ENCODE data around the gene AZGP1. TPM values are rescaled to one million over a fixed set of nuclear protein-coding genes. Genes with fewer than 3 reads are reported as not detected.
A peak's percentile ranks its signal among the peaks of the same experiment; 100 is the strongest.
"Not testable (repeated sequence)": the region's sequence is repeated elsewhere in the genome, so short reads cannot be mapped to it uniquely, and the experiment has no call there.

The AZGP1 gene
- polyA plus RNA-seq, 1 donor (not counting 4 experiments of a cell fraction or from before 2014, with no cell fraction given): 1.3 TPM

GRCh38 chr7:99950819-99951218, 25.0 kb downstream of the AZGP1 start:
- FAIRE-seq; H3K4me2 ChIP-seq (ENCODE audit: control insufficient read depth, extremely low read depth, insufficient read depth, low read depth, low read length); H2AFZ ChIP-seq (ENCODE audit: control insufficient read depth, low read length); H3K27ac ChIP-seq (ENCODE audit: control insufficient read depth, insufficient read depth, low read length); DNase-seq (ENCODE audit: low read depth, low spot score); H3K79me2 ChIP-seq (ENCODE audit: control insufficient read depth, insufficient read depth, low read length); H3K4me3 ChIP-seq (ENCODE audit: control insufficient read depth in 2 of 3, extremely low read depth in 1 of 3, insufficient read depth in 2 of 3, low read depth in 1 of 3, low read length in 3 of 3); dilution Hi-C loops (cut with MboI; ENCODE audit: extremely low pct_ligation_motif_present, low sequenced_read_pairs); H3K4me1 ChIP-seq (ENCODE audit: control insufficient read depth, extremely low read depth, insufficient read depth, low read length); H3K27me3 ChIP-seq (ENCODE audit: control insufficient read depth, extremely low read depth, insufficient read depth, low read length); H3K9me3 ChIP-seq (ENCODE audit: control insufficient read depth, low read depth, low read length); H3K36me3 ChIP-seq (ENCODE audit: control insufficient read depth in 2 of 2, extremely low read depth in 1 of 2, insufficient read depth in 2 of 2, low read length in 2 of 2); H3K9me1 ChIP-seq (ENCODE audit: control insufficient read depth, extremely low read depth, insufficient read depth, low read length); H4K20me1 ChIP-seq (ENCODE audit: control insufficient read depth, extremely low read depth, insufficient read depth, low read length); H3K9ac ChIP-seq (ENCODE audit: control insufficient read depth, extremely low read depth, insufficient read depth, low read length): not testable (repeated sequence)

- Histone ChIP-seq H3K9me3 (ENCODE audit: control insufficient read depth, low read depth, low read length) (no peaks in the 10 kb centered on the region), H3K27me3 (ENCODE audit: control insufficient read depth, extremely low read depth, insufficient read depth, low read length) (no peaks in the 10 kb centered on the region), H2AFZ (ENCODE audit: control insufficient read depth, low read length) (no peak overlapping the region), H3K27ac (ENCODE audit: control insufficient read depth, insufficient read depth, low read length) (no peak overlapping the region), H3K79me2 (ENCODE audit: control insufficient read depth, insufficient read depth, low read length) (no peaks in the 10 kb centered on the region), H3K4me1 (ENCODE audit: control insufficient read depth, extremely low read depth, insufficient read depth, low read length) (no peaks in the 10 kb centered on the region), H3K9ac (ENCODE audit: control insufficient read depth, extremely low read depth, insufficient read depth, low read length) (no peak overlapping the region), H4K20me1 (ENCODE audit: control insufficient read depth, extremely low read depth, insufficient read depth, low read length) (no peaks in the 10 kb centered on the region), H3K4me2 (ENCODE audit: control insufficient read depth, extremely low read depth, insufficient read depth, low read depth, low read length) (no peak overlapping the region), H3K4me3 (ENCODE audit: control insufficient read depth in 2 of 3, extremely low read depth in 1 of 3, insufficient read depth in 2 of 3, low read depth in 1 of 3, low read length in 3 of 3) (no peak overlapping the region), H3K36me3 (ENCODE audit: control insufficient read depth in 2 of 2, extremely low read depth in 1 of 2, insufficient read depth in 2 of 2, low read length in 2 of 2) (no peaks in the 10 kb centered on the region), H3K9me1 (ENCODE audit: control insufficient read depth, extremely low read depth, insufficient read depth, low read length) (no peaks in the 10 kb centered on the region)
- no peak for DNase-seq (ENCODE audit: low read depth, low spot score)
- TF ChIP-seq EZH2 (IDR thresholded peaks at IDR 0.05; ENCODE audit: low read length) (no peak), CTCF (optimal IDR thresholded peaks at IDR 0.05 in 1 of 3, IDR thresholded peaks at IDR 0.05 in 1 of 3, conservative IDR thresholded peaks at IDR 0.05 in 1 of 3; ENCODE audit: extremely low read depth in 1 of 3, insufficient read depth in 2 of 3, low read length in 3 of 3) (peak in 1 of 3 experiments; percentile 37)
- dilution Hi-C loops (cut with MboI; ENCODE audit: extremely low pct_ligation_motif_present, low sequenced_read_pairs): no loop called here
- no peak for FAIRE-seq
These were observed 26.1 kb downstream of the AZGP1 start for GRCh38 chr7:99949645-99950228.

GRCh38 chr7:99947608-99948007, 28.2 kb downstream of the AZGP1 start:
- Histone ChIP-seq H3K27ac (ENCODE audit: control insufficient read depth, insufficient read depth, low read length) (no peak overlapping the region), H3K4me3 (ENCODE audit: control insufficient read depth in 2 of 3, extremely low read depth in 1 of 3, insufficient read depth in 2 of 3, low read depth in 1 of 3, low read length in 3 of 3) (no peak overlapping the region), H3K9me3 (ENCODE audit: control insufficient read depth, low read depth, low read length) (no peaks in the 10 kb centered on the region), H2AFZ (ENCODE audit: control insufficient read depth, low read length) (no peak overlapping the region), H3K4me1 (ENCODE audit: control insufficient read depth, extremely low read depth, insufficient read depth, low read length) (no peaks in the 10 kb centered on the region), H3K79me2 (ENCODE audit: control insufficient read depth, insufficient read depth, low read length) (no peaks in the 10 kb centered on the region), H3K9ac (ENCODE audit: control insufficient read depth, extremely low read depth, insufficient read depth, low read length) (no peak overlapping the region), H3K4me2 (ENCODE audit: control insufficient read depth, extremely low read depth, insufficient read depth, low read depth, low read length) (no peak overlapping the region), H4K20me1 (ENCODE audit: control insufficient read depth, extremely low read depth, insufficient read depth, low read length) (no peaks in the 10 kb centered on the region), H3K27me3 (ENCODE audit: control insufficient read depth, extremely low read depth, insufficient read depth, low read length) (no peaks in the 10 kb centered on the region), H3K36me3 (ENCODE audit: control insufficient read depth in 2 of 2, extremely low read depth in 1 of 2, insufficient read depth in 2 of 2, low read length in 2 of 2) (no peaks in the 10 kb centered on the region), H3K9me1 (ENCODE audit: control insufficient read depth, extremely low read depth, insufficient read depth, low read length) (no peaks in the 10 kb centered on the region)
- FAIRE-seq (no peak), DNase-seq (ENCODE audit: low read depth, low spot score) (no peak)
- dilution Hi-C loops (cut with MboI; ENCODE audit: extremely low pct_ligation_motif_present, low sequenced_read_pairs): no loop called here
- no peak for TF ChIP-seq EZH2 (IDR thresholded peaks at IDR 0.05; ENCODE audit: low read length)
- TF ChIP-seq CTCF (optimal IDR thresholded peaks at IDR 0.05 in 1 of 3, IDR thresholded peaks at IDR 0.05 in 1 of 3, conservative IDR thresholded peaks at IDR 0.05 in 1 of 3; ENCODE audit: extremely low read depth in 1 of 3, insufficient read depth in 2 of 3, low read length in 3 of 3): no peak
